Left cardiac atrium (tissue), 4 donors: ENCODE measurements around the gene PATJ. TPM values are rescaled to one million over a fixed set of nuclear protein-coding genes. Genes with fewer than 3 reads are reported as not detected.

Experiments used
- ATAC-seq, 2 donors: fragments of 200-7000 bp; cut with Tn5 transposase; one replicate each; pipeline ENCODE4 v1.9.1; 2020; ENCODE audit warnings: mild to moderate bottlenecking in 2 of 2, moderate library complexity in 2 of 2
- DNase-seq: peaks from one replicate; pipeline ENCODE4 v3.0.0-alpha.2; 2020
- intact Hi-C, 2 donors: fragments of 100-400 bp; cut with DNase I; formaldehyde crosslinking; loops; one replicate each; pipeline versions ENCODE4 v1.14.1 to v1.15.1; 2022 to 2023
- total RNA-seq, 2 donors: library from RNA; stranded (reverse); fragmentation: NEBNext Ultra II Directional; extraction: Animal tissue kit (Norgen Biotek cat#: 25700); gene quantifications; one replicate each; pipeline ENCODE4 v1.2.1, GENCODE V29; 2021
- donor health status: DM: no; HTN: yes; CAD: no.
- donor health status: DM: no; HTN: yes; CAD: no; lungs with severe emphysema.
- donor health status: DM: yes; HTN: yes; CAD: no.
- donor health status: Dilated cardiomyopathy.

The PATJ gene
- total RNA-seq, 2 donors from 2014 or later, result 32.9 to 58.6 TPM

GRCh38 chr1:62012095-62012494 is 269.8 kb downstream of the PATJ start:
- intact Hi-C loops, result no loop called here
- no peak for DNase-seq
- no peak for ATAC-seq

GRCh38 chr1:62012836-62013235 is 270.6 kb downstream of the PATJ start:
- peak; percentile 23 for DNase-seq
- ATAC-seq, result peak in 1 of 2 donors; percentile 63
- intact Hi-C loops, result no loop called here

- intact Hi-C loops, result no loop called here
- ATAC-seq, result no peak
- DNase-seq, result no peak
These were observed 271.0 kb downstream of the PATJ start for GRCh38 chr1:62013264-62013663.

- intact Hi-C loops, result no loop called here
- DNase-seq, result no peak
- no peak for ATAC-seq
These were observed 280.2 kb downstream of the PATJ start for GRCh38 chr1:62022382-62022983.

GRCh38 chr1:62024690-62025089 is 282.4 kb downstream of the PATJ start:
- no peak for DNase-seq
- intact Hi-C loops, result no loop called here
- no peak for ATAC-seq

GRCh38 chr1:62025154-62025553 is 282.9 kb downstream of the PATJ start:
- no peak for ATAC-seq
- DNase-seq, result no peak
- intact Hi-C loops, result no loop called here

- intact Hi-C loops, result no loop called here
- ATAC-seq (no peak), DNase-seq (no peak)
These were observed 283.6 kb downstream of the PATJ start for GRCh38 chr1:62025892-62026291.

GRCh38 chr1:62029704-62030103 is 287.4 kb downstream of the PATJ start:
- ATAC-seq, result no peak
- intact Hi-C loops, result no loop called here

GRCh38 chr1:62034790-62035189 is 292.5 kb downstream of the PATJ start:
- ATAC-seq (no peak), DNase-seq (no peak)
- intact Hi-C loops, result no loop called here

More at GRCh38 chr1:62029704-62030103, 287.4 kb downstream of the PATJ start:
- no peak for DNase-seq

GRCh38 chr1:62037274-62037673 is 295.0 kb downstream of the PATJ start:
- no peak for ATAC-seq
- intact Hi-C loops, result no loop called here

GRCh38 chr1:62038594-62039284 is 296.5 kb downstream of the PATJ start:
- ATAC-seq (no peak), DNase-seq (no peak)
- intact Hi-C loops, result no loop called here

More at GRCh38 chr1:62037274-62037673, 295.0 kb downstream of the PATJ start:
- no peak for DNase-seq

GRCh38 chr1:62040450-62040849 is 298.2 kb downstream of the PATJ start:
- no peak for DNase-seq
- no peak for ATAC-seq
- intact Hi-C loops, result no loop called here

GRCh38 chr1:62040973-62041372 is 298.7 kb downstream of the PATJ start:
- intact Hi-C loops, result no loop called here
- DNase-seq, result no peak
- ATAC-seq, result no peak

- intact Hi-C loops, result no loop called here
- ATAC-seq (no peak), DNase-seq (no peak)
These were observed 300.9 kb downstream of the PATJ start for GRCh38 chr1:62043154-62043553.

- intact Hi-C loops, result no loop called here
- no peak for DNase-seq
- peak in 1 of 2 donors; percentile 59 for ATAC-seq
These were observed 303.3 kb downstream of the PATJ start for GRCh38 chr1:62045574-62045973.

- ATAC-seq (no peak), DNase-seq (no peak)
- intact Hi-C loops, result no loop called here
These were observed 304.6 kb downstream of the PATJ start for GRCh38 chr1:62046927-62047326.

GRCh38 chr1:62050165-62050564 is 307.9 kb downstream of the PATJ start:
- ATAC-seq, result no peak
- intact Hi-C loops, result no loop called here
- no peak for DNase-seq

- DNase-seq (no peak), ATAC-seq (peak in 1 of 2 donors; percentile 40)
- intact Hi-C loops, result no loop called here
These were observed 310.7 kb downstream of the PATJ start for GRCh38 chr1:62052946-62053345.

GRCh38 chr1:62054188-62054587 is 311.9 kb downstream of the PATJ start:
- intact Hi-C loops, result no loop called here
- DNase-seq, result no peak
- ATAC-seq, result peak in 1 of 2 donors; percentile 68

- intact Hi-C loops, result no loop called here
- ATAC-seq (no peak), DNase-seq (no peak)
These were observed 314.9 kb downstream of the PATJ start for GRCh38 chr1:62057230-62057629.

GRCh38 chr1:62057641-62058290 is 315.5 kb downstream of the PATJ start:
- intact Hi-C loops, result no loop called here
- no peak for ATAC-seq
- no peak for DNase-seq
